CD4-positive, CD25-positive, alpha-beta regulatory T cell (primary cell): ENCODE results near the gene OR6X1. TPM values are rescaled to one million over a fixed set of nuclear protein-coding genes. Genes with fewer than 3 reads are reported as not detected.

ENCODE experiments used
- ATAC-seq, 2 donors: fragments of 150-1000 bp; cut with Tn5 transposase; one replicate each; pipeline ENCODE4 v1.10.0; 2021; ENCODE audit warnings: low read depth in 2 of 2, moderate number of reproducible peaks in 2 of 2, moderate library complexity in 1 of 2
- DNase-seq, 3 donors: peaks; one replicate each; pipeline versions ENCODE4 v3.0.0 to v3.0.0-alpha.2; 2012 to 2022; ENCODE audit warnings: mixed read lengths in 1 of 3
- H3K27ac ChIP-seq: one replicate; pipeline ENCODE4 v1.7.0; 2013; ENCODE audit warnings: mild to moderate bottlenecking, low read length; ENCODE audit not compliant: insufficient read depth, poor library complexity, severe bottlenecking
- H3K27me3 ChIP-seq: one replicate; pipeline ENCODE4 v1.7.0; 2013; ENCODE audit warnings: low read length; ENCODE audit not compliant: control insufficient read depth, insufficient read depth
- H3K36me3 ChIP-seq: one replicate; pipeline ENCODE4 v1.7.0; 2013; ENCODE audit warnings: mild to moderate bottlenecking, low read length, moderate library complexity; ENCODE audit not compliant: control insufficient read depth, insufficient read depth
- H3K4me1 ChIP-seq: 2 replicates; pipeline ENCODE4 v1.7.0; 2013; ENCODE audit warnings: mild to moderate bottlenecking, low read length; ENCODE audit not compliant: insufficient read depth, control insufficient read depth, poor library complexity, severe bottlenecking
- H3K4me3 ChIP-seq: one replicate; pipeline ENCODE4 v1.7.0; 2013; ENCODE audit warnings: low read depth, mild to moderate bottlenecking, low read length, moderate library complexity
- H3K9me3 ChIP-seq, 2 experiments: 1 replicate in 1 of 2; 2 replicates in 1 of 2; pipeline ENCODE4 v1.7.0; 2013; ENCODE audit warnings: low read length in 2 of 2, mild to moderate bottlenecking in 1 of 2, moderate library complexity in 1 of 2; ENCODE audit not compliant: control insufficient read depth in 2 of 2
- H3K27ac Mint-ChIP-seq, 3 donors: one replicate each; pipeline ENCODE4 v1.8.0; 2020 to 2022; ENCODE audit warnings: mild to moderate bottlenecking in 3 of 3, mixed read lengths in 3 of 3, moderate library complexity in 2 of 3
- H3K27me3 Mint-ChIP-seq: one replicate; pipeline ENCODE4 v1.8.0; 2022; ENCODE audit warnings: mild to moderate bottlenecking, mixed read lengths
- H3K36me3 Mint-ChIP-seq: one replicate; pipeline ENCODE4 v1.8.0; 2020; ENCODE audit warnings: mixed read lengths
- H3K4me1 Mint-ChIP-seq, 4 donors: one replicate each; pipeline ENCODE4 v1.8.0; 2020 to 2022; ENCODE audit warnings: mixed read lengths in 4 of 4, mild to moderate bottlenecking in 1 of 4
- H3K4me3 Mint-ChIP-seq, 4 donors: one replicate each; pipeline ENCODE4 v1.8.0; 2020 to 2022; ENCODE audit warnings: mild to moderate bottlenecking in 4 of 4, mixed read lengths in 4 of 4, moderate library complexity in 3 of 4
- H3K9me3 Mint-ChIP-seq, 7 donors: one replicate each; pipeline ENCODE4 v1.8.0; 2020 to 2022; ENCODE audit warnings: mixed read lengths in 7 of 7, mild to moderate bottlenecking in 3 of 7, moderate library complexity in 2 of 7
- polyA plus RNA-seq, 4 donors: library from polyadenylated mRNA; unstranded; fragments of 300-500 nt; fragmentation: Illumina TruSeq; gene quantifications; one replicate each; pipeline ENCODE4 v1.2.3, GENCODE V29; 2021
- total RNA-seq: library from RNA; stranded (reverse); gene quantifications from one replicate; pipeline ENCODE4 v1.2.3, GENCODE V29; 2022

OR6X1 gene
- total and polyA plus RNA-seq, 5 donors from 2014 or later = not detected

GRCh38 chr11:123796226-123796625 lies 41.9 kb upstream of the OR6X1 start:
- no peaks in the 10 kb centered on the region for H3K9me3 ChIP-seq
- H3K27me3 ChIP-seq = no peaks in the 10 kb centered on the region
- H3K9me3 Mint-ChIP-seq = no peaks in the 10 kb centered on the region
- no peak overlapping the region for H3K27ac ChIP-seq
- DNase-seq = no peak
- H3K4me3 Mint-ChIP-seq = no peak overlapping the region
- no peaks in the 10 kb centered on the region for H3K4me1 Mint-ChIP-seq
- H3K36me3 Mint-ChIP-seq = no peaks in the 10 kb centered on the region
- H3K36me3 ChIP-seq = no peaks in the 10 kb centered on the region
- no peaks in the 10 kb centered on the region for H3K4me1 ChIP-seq
- H3K27ac Mint-ChIP-seq = no peak overlapping the region
- H3K4me3 ChIP-seq = no peak overlapping the region
- no peaks in the 10 kb centered on the region for H3K27me3 Mint-ChIP-seq
- no peak for ATAC-seq

DNA sequence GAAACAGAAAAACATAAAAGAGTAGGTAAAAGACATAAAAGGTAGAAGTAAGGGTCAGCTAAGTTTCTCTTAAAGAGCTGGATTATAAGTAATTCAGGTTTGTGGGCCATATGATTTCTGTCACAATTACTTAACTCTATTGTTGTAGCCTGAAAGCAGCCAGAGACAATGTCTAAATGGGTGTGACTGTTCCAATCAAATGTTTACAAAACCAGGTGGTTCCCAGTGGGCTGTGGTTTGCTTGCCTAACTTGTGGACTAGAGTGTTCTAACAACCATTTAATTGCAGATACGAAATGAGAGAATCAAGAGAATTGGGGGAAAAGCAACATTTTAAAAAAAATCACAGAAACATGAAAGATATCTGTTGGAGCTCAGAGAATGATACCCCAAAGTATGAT lies 29.2 kb upstream of the OR6X1 start:
- peaks cover 6% of the 10 kb centered on the region for H3K27me3 Mint-ChIP-seq
- no peaks in the 10 kb centered on the region for H3K36me3 ChIP-seq
- ATAC-seq (no peak), DNase-seq (no peak)
- no peaks in the 10 kb centered on the region for H3K4me1 Mint-ChIP-seq
- H3K4me1 ChIP-seq = no peaks in the 10 kb centered on the region
- no peak overlapping the region for H3K4me3 ChIP-seq
- no peaks in the 10 kb centered on the region for H3K9me3 ChIP-seq
- no peak overlapping the region for H3K4me3 Mint-ChIP-seq
- no peaks in the 10 kb centered on the region for H3K36me3 Mint-ChIP-seq
- no peak overlapping the region for H3K27ac Mint-ChIP-seq
- H3K9me3 Mint-ChIP-seq = peaks cover 0 to 9% (median 3%) of the 10 kb centered on the region in 7 donors
- H3K27me3 ChIP-seq = peaks cover under 1% of the 10 kb centered on the region
- H3K27ac ChIP-seq = no peak overlapping the region

GRCh38 chr11:123778511-123778910 lies 24.2 kb upstream of the OR6X1 start:
- H3K27me3 ChIP-seq = peaks cover 3% of the 10 kb centered on the region
- ATAC-seq = no peak
- no peak overlapping the region for H3K27ac Mint-ChIP-seq
- no peaks in the 10 kb centered on the region for H3K36me3 Mint-ChIP-seq
- peaks cover 6% of the 10 kb centered on the region for H3K27me3 Mint-ChIP-seq
- no peaks in the 10 kb centered on the region for H3K4me1 Mint-ChIP-seq
- H3K27ac ChIP-seq = no peak overlapping the region
- H3K4me3 ChIP-seq = no peak overlapping the region
- H3K9me3 ChIP-seq = no peaks in the 10 kb centered on the region
- no peak for DNase-seq
- no peak overlapping the region for H3K4me3 Mint-ChIP-seq
- H3K4me1 ChIP-seq = no peaks in the 10 kb centered on the region
- no peaks in the 10 kb centered on the region for H3K9me3 Mint-ChIP-seq
- H3K36me3 ChIP-seq = no peaks in the 10 kb centered on the region

- peaks cover 3% of the 10 kb centered on the region for H3K27me3 ChIP-seq
- no peaks in the 10 kb centered on the region for H3K27me3 Mint-ChIP-seq
- no peaks in the 10 kb centered on the region for H3K36me3 Mint-ChIP-seq
Measured at GRCh38 chr11:123775715-123776549, 21.6 kb upstream of the OR6X1 start.

GRCh38 chr11:123775289-123775688 lies 21.0 kb upstream of the OR6X1 start:
- no peaks in the 10 kb centered on the region for H3K36me3 ChIP-seq
- H3K9me3 ChIP-seq = no peaks in the 10 kb centered on the region
- no peak overlapping the region for H3K4me3 ChIP-seq
- DNase-seq (no peak), ATAC-seq (no peak)
- H3K27ac Mint-ChIP-seq = no peak overlapping the region
- H3K9me3 Mint-ChIP-seq = peaks cover 0 to 1% (median 0%) of the 10 kb centered on the region in 7 donors
- no peak overlapping the region for H3K4me3 Mint-ChIP-seq
- peaks cover 3% of the 10 kb centered on the region for H3K27me3 ChIP-seq
- H3K36me3 Mint-ChIP-seq = no peaks in the 10 kb centered on the region
- H3K4me1 Mint-ChIP-seq = no peaks in the 10 kb centered on the region
- H3K4me1 ChIP-seq = no peaks in the 10 kb centered on the region
- no peak overlapping the region for H3K27ac ChIP-seq
- H3K27me3 Mint-ChIP-seq = peaks cover 3% of the 10 kb centered on the region

More at GRCh38 chr11:123775715-123776549, 21.6 kb upstream of the OR6X1 start:
- H3K4me1 ChIP-seq = no peaks in the 10 kb centered on the region
- no peaks in the 10 kb centered on the region for H3K9me3 ChIP-seq
- Mint-ChIP-seq H3K27ac (no peak overlapping the region), H3K9me3 (peaks cover 0 to 1% (median 0%) of the 10 kb centered on the region in 7 donors), H3K4me3 (no peak overlapping the region), H3K4me1 (no peaks in the 10 kb centered on the region)
- no peaks in the 10 kb centered on the region for H3K36me3 ChIP-seq
- no peak overlapping the region for H3K4me3 ChIP-seq
- H3K27ac ChIP-seq = no peak overlapping the region
- DNase-seq (no peak), ATAC-seq (no peak)

DNA sequence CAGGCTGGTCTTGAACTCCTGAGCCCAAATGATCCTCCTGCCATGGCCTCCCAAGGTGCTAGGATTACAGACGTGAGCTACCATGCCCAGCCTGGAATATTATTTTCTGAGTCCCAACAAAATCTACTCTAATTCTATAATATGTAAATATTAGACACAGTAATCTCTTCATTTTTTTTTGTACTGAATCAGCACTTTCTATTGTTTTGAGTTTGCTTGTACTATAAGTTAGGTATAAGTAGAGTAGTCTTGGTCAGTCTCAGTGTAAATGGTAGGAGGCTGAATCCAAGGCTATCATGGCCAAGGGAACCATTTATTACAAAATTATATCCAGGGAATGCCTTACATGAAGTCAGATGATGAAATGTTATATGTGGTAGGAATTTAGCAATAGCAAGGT lies 19.6 kb upstream of the OR6X1 start:
- Histone ChIP-seq H3K36me3 (no peaks in the 10 kb centered on the region), H3K27me3 (peaks cover 3% of the 10 kb centered on the region), H3K4me3 (no peak overlapping the region), H3K27ac (no peak overlapping the region), H3K4me1 (no peaks in the 10 kb centered on the region), H3K9me3 (no peaks in the 10 kb centered on the region)
- no peak overlapping the region for H3K27ac Mint-ChIP-seq
- DNase-seq = no peak
- no peaks in the 10 kb centered on the region for H3K4me1 Mint-ChIP-seq
- H3K27me3 Mint-ChIP-seq = peaks cover 10% of the 10 kb centered on the region
- peaks cover 0 to 1% (median 0%) of the 10 kb centered on the region in 7 donors for H3K9me3 Mint-ChIP-seq
- H3K4me3 Mint-ChIP-seq = no peak overlapping the region
- no peak for ATAC-seq
- H3K36me3 Mint-ChIP-seq = no peaks in the 10 kb centered on the region

- ATAC-seq (no peak), DNase-seq (no peak)
- peaks cover 12% of the 10 kb centered on the region for H3K27me3 Mint-ChIP-seq
- H3K36me3 Mint-ChIP-seq = no peaks in the 10 kb centered on the region
- peaks cover 0 to 1% (median 0%) of the 10 kb centered on the region in 7 donors for H3K9me3 Mint-ChIP-seq
- H3K27ac Mint-ChIP-seq = no peak overlapping the region
- H3K4me3 ChIP-seq = no peak overlapping the region
- no peaks in the 10 kb centered on the region for H3K9me3 ChIP-seq
- H3K36me3 ChIP-seq = no peaks in the 10 kb centered on the region
- no peaks in the 10 kb centered on the region for H3K27me3 ChIP-seq
- no peaks in the 10 kb centered on the region for H3K4me1 Mint-ChIP-seq
- no peak overlapping the region for H3K27ac ChIP-seq
- no peak overlapping the region for H3K4me3 Mint-ChIP-seq
- no peaks in the 10 kb centered on the region for H3K4me1 ChIP-seq
Measured at GRCh38 chr11:123773026-123773425, 18.7 kb upstream of the OR6X1 start.

DNA sequence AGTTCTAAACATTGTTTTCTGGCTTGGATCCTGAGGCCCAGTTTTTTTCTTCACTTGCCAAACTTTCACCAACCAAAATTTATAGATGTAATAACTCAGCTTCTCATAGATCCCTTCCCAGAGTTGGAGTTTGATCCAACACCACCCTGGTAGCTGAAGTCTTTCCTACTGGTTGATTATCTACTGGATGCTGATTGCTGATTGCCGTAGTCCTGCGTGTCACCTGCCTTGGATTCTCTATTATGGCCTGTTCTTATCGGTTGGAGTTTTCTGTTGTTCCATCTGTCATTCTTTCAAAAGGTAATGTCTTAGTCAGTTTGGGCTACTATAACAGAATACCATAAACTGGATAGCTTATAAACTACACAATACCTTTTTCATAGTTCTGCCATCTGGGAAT lies 17.3 kb upstream of the OR6X1 start:
- Mint-ChIP-seq H3K9me3 (peaks cover 0 to 3% (median 0%) of the 10 kb centered on the region in 7 donors), H3K4me1 (no peaks in the 10 kb centered on the region), H3K36me3 (no peaks in the 10 kb centered on the region), H3K4me3 (no peak overlapping the region), H3K27me3 (peaks cover 19% of the 10 kb centered on the region), H3K27ac (no peak overlapping the region)
- ATAC-seq = no peak
- H3K4me1 ChIP-seq = no peaks in the 10 kb centered on the region
- no peaks in the 10 kb centered on the region for H3K27me3 ChIP-seq
- no peak overlapping the region for H3K27ac ChIP-seq
- H3K4me3 ChIP-seq = no peak overlapping the region
- H3K9me3 ChIP-seq = no peaks in the 10 kb centered on the region
- DNase-seq = no peak
- H3K36me3 ChIP-seq = no peaks in the 10 kb centered on the region
